Measurements from ENCODE around the gene PTCD2. TPM values are rescaled to one million over a fixed set of nuclear protein-coding genes. Genes with fewer than 3 reads are reported as not detected.

Gene PTCD2
- total RNA-seq, 1 experiment from 2014 or later: 11.6 TPM

- no TSS peak for BruUV-seq (replicated peaks)
Measured at GRCh38 chr5:72417333-72418062, 97.3 kb downstream of the PTCD2 start.

More at GRCh38 chr5:72417333-72418062, 97.3 kb downstream of the PTCD2 start:
- Histone ChIP-seq H3K4me1 (peaks cover 1% of the 10 kb centered on the region; the same call in 1 of the 2 replicates), H3K9me3 (no peaks in the 10 kb centered on the region), H3K27me3 (replicated peaks; ENCODE audit: control insufficient read depth, insufficient read depth, low read length) (no peaks in the 10 kb centered on the region), H3K36me3 (ENCODE audit: control insufficient read depth, insufficient read depth, low read length) (no peaks in the 10 kb centered on the region), H3K4me3 (ENCODE audit: low read depth, low read length) (no peak overlapping the region)
- intact Hi-C loops (cut with micrococcal nuclease; ENCODE audit: unreplicated experiment): no loop called here
- Mint-ChIP-seq H3K4me1 (ENCODE audit: low read depth, unreplicated experiment) (no peaks in the 10 kb centered on the region), H3K9me3 (ENCODE audit: unreplicated experiment) (peaks cover 10% of the 10 kb centered on the region), H3K36me3 (ENCODE audit: insufficient read depth, unreplicated experiment) (no peaks in the 10 kb centered on the region), H3K27me3 (ENCODE audit: insufficient read depth, unreplicated experiment) (no peaks in the 10 kb centered on the region), H3K27ac (ENCODE audit: unreplicated experiment) (no peak overlapping the region), H3K4me3 (ENCODE audit: unreplicated experiment) (no peak overlapping the region)
- ChIA-PET POLR2A (no interaction called here), CTCF (no interaction called here)
- TF ChIP-seq, protein P1, sequence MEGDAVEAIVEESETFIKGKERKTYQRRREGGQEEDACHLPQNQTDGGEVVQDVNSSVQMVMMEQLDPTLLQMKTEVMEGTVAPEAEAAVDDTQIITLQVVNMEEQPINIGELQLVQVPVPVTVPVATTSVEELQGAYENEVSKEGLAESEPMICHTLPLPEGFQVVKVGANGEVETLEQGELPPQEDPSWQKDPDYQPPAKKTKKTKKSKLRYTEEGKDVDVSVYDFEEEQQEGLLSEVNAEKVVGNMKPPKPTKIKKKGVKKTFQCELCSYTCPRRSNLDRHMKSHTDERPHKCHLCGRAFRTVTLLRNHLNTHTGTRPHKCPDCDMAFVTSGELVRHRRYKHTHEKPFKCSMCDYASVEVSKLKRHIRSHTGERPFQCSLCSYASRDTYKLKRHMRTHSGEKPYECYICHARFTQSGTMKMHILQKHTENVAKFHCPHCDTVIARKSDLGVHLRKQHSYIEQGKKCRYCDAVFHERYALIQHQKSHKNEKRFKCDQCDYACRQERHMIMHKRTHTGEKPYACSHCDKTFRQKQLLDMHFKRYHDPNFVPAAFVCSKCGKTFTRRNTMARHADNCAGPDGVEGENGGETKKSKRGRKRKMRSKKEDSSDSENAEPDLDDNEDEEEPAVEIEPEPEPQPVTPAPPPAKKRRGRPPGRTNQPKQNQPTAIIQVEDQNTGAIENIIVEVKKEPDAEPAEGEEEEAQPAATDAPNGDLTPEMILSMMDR (IDR thresholded peaks at IDR 0.05; ENCODE audit: insufficient read depth in 1 of 2, low read depth in 1 of 2, low read length in 1 of 2, severe bottlenecking in 1 of 2, unreplicated experiment in 1 of 2): no peak
- DNase-seq: no peak

Other genes starting within 250 kb of the PTCD2 start
- 0.66 and 0.77 TPM in 2 replicates for gene MAP1B, start 212.9 kb upstream of the PTCD2 start, total RNA-seq (2022)
- 71.1 and 83.8 TPM in 2 replicates for gene MRPS27, start 133 bp upstream of the PTCD2 start, total RNA-seq (2022)
- not detected in 2 replicates for gene ZNF366, start 187.0 kb downstream of the PTCD2 start, total RNA-seq (2022)